HG03571 (cell line): Measurements from ENCODE around the gene TCF25.
"Not testable (repeated sequence)": the region's sequence is repeated elsewhere in the genome, so short reads cannot be mapped to it uniquely, and the experiment has no call there.

Experiments used
- ATAC-seq: cut with Tn5 transposase; IDR thresholded peaks from one replicate; pipeline ENCODE4 v1.9.1; 2021; ENCODE audit not compliant: unreplicated experiment

Gene TCF25

GRCh38 chr16:89902980-89903379, 29.6 kb downstream of the TCF25 start:
- ATAC-seq: no peak

GRCh38 chr16:89903908-89904515, 30.6 kb downstream of the TCF25 start:
- no peak for ATAC-seq

- ATAC-seq: no peak
These were observed 31.5 kb downstream of the TCF25 start for GRCh38 chr16:89904606-89905510.

GRCh38 chr16:89905511-89906139, 32.2 kb downstream of the TCF25 start:
- no peak for ATAC-seq

GRCh38 chr16:89906140-89907025, 33.0 kb downstream of the TCF25 start:
- ATAC-seq: no peak

DNA sequence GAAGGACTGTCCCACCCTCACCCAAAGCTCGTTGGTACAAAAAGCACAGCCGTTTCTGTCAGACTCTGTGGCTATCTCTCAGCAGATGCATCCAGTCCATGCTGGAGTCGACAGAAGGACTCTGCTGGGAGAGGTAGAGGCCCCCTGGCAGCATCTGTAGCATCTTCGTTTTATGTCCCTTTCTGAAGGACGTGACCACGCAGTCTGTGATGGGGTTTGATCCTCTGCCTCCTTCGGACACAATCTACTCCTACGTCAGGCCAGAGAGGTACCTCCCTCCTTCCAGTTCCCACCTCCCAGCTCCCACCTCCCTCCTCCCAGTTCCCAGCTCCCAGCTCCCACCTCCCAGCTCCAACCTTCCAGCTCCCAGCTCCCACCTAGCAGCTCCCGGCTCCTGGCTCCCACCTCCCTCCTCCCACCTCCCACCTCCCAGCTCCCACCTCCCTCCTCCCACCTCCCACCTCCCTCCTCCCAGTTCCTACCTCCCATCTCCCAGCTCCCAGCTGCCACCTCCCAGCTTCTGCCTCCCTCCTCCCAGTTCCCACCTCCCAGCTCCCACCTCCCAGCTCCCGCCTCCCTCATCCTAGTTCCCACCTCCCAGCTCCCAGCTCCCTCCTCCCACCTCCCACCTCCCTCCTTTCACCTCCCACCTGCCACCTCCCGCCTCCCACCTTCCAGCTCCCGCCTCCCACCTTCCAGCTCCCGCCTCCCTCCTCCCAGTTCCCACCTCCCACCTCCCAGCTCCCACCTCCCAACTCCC, 33.8 kb downstream of the TCF25 start:
- ATAC-seq: no peak

GRCh38 chr16:89908236-89908635, 34.8 kb downstream of the TCF25 start:
- no peak for ATAC-seq

- no peak for ATAC-seq
These were observed 36.7 kb downstream of the TCF25 start for GRCh38 chr16:89909777-89910716.

DNA sequence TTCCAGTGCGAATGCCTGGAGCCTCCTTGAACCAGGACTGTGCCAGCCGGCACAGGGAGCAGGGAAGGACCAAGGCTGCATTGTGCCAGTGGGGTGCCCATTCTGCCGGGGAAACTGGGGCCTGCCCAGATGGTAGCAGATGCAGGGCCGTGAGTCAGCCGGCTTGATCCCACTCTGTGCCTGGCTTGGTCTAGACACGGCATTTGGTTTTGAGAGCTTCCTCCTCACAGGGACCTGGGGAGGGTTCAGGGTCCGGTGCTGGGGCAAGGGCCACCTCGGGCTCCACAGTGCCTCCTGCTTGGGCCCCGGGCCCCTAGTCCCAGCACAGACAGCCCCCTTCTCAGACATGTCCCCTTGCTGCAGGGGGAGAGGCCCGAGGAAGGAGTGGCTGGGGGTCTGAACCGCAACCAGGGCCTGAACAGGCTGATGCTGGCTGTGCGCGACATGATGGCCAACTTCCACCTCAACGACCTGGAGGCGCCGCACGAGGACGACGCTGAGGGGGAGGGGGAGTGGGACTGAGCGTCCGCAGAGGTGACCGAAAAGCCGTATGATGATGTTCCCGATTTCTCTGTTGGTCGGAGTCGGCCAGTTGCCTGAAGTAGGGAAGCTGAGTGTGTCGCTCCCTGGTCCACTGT, 37.4 kb downstream of the TCF25 start:
- no peak for ATAC-seq

- ATAC-seq: no peak
These were observed 38.0 kb downstream of the TCF25 start for GRCh38 chr16:89911375-89911774.

DNA sequence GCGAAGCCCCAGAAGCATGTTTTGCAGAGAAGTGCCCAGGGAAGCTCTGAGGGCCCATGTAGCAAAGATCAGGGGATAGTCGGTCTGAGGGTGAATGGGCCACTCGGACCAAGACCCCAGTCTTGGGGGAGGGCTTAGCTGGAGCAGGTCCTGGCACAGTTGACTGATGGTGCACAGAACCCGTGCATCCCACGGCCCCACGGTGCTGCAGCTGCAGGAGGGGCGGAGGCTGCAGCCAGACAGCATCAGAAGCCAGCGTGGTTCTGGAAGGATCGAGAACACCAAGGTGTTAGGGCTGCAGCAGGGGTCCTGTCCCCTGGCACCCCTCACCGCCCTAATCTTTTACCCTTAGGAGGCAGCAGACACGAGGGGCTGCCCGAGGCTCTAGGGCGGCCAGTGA, 38.8 kb downstream of the TCF25 start:
- ATAC-seq: no peak

- ATAC-seq: no peak
These were observed 39.2 kb downstream of the TCF25 start for GRCh38 chr16:89912627-89913026.

DNA sequence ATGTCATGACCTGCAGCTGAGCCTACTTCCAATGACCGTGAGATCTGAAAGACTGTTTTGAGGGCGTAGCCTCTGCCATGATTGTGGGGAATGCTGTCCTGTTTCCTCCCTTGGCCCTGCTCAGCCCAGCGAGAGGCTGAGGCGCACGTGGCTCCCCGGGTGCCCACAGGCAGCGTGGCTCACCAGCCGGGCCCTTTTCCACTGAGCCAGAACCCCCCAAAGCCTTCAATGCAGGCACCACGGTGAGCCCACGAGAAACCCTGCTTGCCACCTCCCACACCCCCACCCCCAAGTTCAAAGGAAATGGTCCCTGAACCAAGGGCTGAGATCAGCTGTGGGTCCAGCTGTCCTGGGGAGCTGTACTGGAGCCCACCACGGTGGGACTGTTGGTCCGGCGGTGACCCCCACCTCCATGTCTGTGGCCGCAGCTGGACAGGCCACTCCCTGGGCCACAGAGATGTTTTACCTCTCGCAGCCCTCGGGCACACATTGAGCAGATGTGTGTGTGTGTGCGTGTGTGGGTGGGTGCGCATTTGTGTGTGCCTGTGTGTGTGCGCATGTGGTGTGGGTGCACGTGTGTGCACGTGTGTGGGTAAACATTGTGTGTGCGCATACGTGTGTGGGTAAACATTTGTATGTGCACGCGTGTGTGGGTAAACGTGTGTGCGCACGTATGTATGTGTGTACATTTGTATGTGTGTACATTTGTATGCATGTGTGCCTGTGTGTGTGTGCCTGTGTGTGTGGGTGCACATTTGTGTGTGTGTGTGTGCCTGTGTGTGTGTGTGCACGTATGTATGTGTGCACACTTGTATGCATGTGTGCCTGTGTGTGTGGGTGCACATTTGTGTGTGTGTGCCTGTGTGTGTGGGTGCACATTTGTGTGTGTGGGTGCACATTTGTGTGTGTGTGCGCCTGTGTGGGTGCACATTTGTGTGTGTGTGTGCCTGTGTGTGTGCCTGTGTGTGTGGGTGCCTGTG, 40.3 kb downstream of the TCF25 start:
- no peak for ATAC-seq

DNA sequence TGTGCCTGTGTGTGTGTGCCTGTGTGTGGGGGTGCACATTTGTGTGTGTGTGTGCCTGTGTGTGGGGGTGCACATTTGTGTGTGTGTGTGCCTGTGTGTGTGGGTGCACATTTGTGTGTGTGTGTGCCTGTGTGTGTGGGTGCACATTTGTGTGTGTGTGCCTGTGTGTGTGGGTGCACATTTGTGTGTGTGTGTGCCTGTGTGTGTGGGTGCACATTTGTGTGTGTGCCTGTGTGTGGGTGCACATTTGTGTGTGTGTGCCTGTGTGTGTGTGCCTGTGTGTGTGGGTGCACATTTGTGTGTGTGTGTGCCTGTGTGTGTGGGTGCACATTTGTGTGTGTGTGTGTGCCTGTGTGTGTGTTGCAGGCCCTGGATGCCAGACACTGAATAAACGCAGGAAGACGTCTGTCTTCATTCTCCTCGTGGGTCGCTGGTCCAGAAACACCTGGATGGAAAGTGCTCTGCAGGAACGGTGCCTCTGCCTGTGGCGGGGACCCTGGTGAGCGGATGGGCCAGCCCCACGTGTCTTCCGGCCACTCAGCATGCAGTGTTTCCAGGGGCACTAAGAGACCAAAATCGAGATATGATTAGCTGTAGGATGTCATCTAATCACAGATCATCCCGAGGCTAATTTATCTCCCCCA, 41.4 kb downstream of the TCF25 start:
- not testable (repeated sequence) for ATAC-seq

- ATAC-seq: no peak
These were observed 42.2 kb downstream of the TCF25 start for GRCh38 chr16:89915303-89916232.
